ENCODE data around the gene ABCC5.

The ABCC5 gene

DNA sequence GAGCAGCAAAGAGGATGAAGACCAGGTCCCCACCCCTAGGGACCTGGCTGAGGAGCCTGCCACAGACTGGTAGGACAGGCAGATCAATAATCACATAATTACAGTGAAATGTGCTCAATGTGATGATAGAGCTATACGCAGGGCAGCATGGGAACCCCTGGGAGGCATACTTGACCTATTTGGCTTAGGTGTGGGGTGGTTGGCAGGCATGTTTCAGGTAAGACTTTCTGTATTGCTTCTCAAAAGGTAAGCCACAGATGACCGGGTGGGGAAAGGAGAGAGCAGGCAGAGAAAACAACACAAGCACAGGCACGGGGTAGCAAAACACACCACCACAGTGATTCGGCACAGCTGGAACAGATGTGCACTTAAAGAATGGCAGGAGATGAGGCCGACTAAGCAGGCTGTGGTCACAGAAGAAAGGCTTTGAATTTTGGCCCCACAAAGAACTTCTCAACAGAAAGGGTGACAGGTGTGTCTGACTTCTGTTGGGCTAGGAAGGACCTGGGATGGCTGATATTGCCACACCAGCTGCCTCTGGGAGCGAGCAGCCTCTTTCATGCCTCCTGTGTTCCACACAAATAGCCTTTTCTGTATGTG lies 64.1 kb downstream of the ABCC5 start:
- 90% methylated on average over 6 of the region's 6 CpGs for WGBS, 2 experiments
- Histone ChIP-seq H3K27me3 (ENCODE audit: control insufficient read depth, insufficient read depth, low read length, poor library complexity, severe bottlenecking) (no peaks in the 10 kb centered on the region), H3K4me1 (ENCODE audit: control insufficient read depth, insufficient read depth, low read length) (no peaks in the 10 kb centered on the region), H3K27ac (ENCODE audit: insufficient read depth, low read depth, low read length, poor library complexity, severe bottlenecking) (no peak overlapping the region), H3K4me3 (ENCODE audit: insufficient read depth, low read depth, low read length) (no peak overlapping the region), H3K36me3 (ENCODE audit: control insufficient read depth, insufficient read depth, low read length) (peaks cover 10% of the 10 kb centered on the region), H3K9me3 (ENCODE audit: control insufficient read depth, low read length) (no peaks in the 10 kb centered on the region)

DNA sequence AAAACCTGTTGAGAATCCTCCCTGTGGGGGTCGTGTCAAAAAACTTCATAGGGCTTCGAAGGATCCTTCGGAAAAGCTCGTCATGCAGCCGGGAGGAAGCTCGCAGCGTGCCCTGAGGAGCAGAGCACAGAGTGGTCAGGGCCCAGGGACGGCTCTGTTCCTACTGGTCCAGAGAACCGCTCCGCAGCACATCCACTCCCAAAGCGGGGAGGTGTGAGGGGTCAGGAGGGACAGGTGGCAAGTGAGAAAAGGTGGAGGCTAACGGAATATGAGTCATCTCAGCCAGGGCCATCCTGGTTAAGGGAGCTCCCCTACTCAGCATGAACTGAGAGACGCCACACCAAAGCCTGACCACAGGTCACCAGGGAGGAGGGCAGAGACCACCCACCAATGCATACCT lies 66.2 kb downstream of the ABCC5 start:
- no peak overlapping the region for H3K27ac ChIP-seq (ENCODE audit: insufficient read depth, low read depth, low read length, poor library complexity, severe bottlenecking)
- no peaks in the 10 kb centered on the region for H3K27me3 ChIP-seq (ENCODE audit: control insufficient read depth, insufficient read depth, low read length, poor library complexity, severe bottlenecking)
- no peaks in the 10 kb centered on the region for H3K9me3 ChIP-seq (ENCODE audit: control insufficient read depth, low read length)
- no peaks in the 10 kb centered on the region for H3K4me1 ChIP-seq (ENCODE audit: control insufficient read depth, insufficient read depth, low read length)
- WGBS, 2 experiments, result 86 to 89% methylated on average over 13 of the region's 13 CpGs
- no peak overlapping the region for H3K4me3 ChIP-seq (ENCODE audit: insufficient read depth, low read depth, low read length)
- peaks cover 10% of the 10 kb centered on the region for H3K36me3 ChIP-seq (ENCODE audit: control insufficient read depth, insufficient read depth, low read length)

DNA sequence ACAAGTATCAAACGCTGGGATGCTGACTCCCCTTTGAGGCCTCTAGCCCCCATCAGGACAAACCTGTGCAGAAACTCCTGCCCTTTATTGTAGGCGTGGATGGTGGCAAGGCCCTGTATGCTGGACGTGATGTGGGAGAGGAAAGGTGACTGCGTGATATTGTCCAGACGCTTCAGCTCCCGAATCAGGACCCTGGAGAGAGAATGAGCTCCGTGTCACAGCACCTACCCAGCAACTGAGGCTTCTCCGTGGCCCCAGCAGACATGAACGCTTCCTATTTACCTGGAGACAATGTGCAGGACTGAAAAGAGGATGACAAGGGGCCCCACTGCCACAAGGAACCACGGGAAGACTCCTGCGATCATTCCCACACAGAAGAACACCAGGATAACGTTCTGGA lies 68.0 kb downstream of the ABCC5 start:
- Histone ChIP-seq H3K36me3 (ENCODE audit: control insufficient read depth, insufficient read depth, low read length) (peaks cover 22% of the 10 kb centered on the region), H3K4me1 (ENCODE audit: control insufficient read depth, insufficient read depth, low read length) (no peaks in the 10 kb centered on the region), H3K27me3 (ENCODE audit: control insufficient read depth, insufficient read depth, low read length, poor library complexity, severe bottlenecking) (no peaks in the 10 kb centered on the region), H3K4me3 (ENCODE audit: insufficient read depth, low read depth, low read length) (no peak overlapping the region), H3K9me3 (ENCODE audit: control insufficient read depth, low read length) (no peaks in the 10 kb centered on the region), H3K27ac (ENCODE audit: insufficient read depth, low read depth, low read length, poor library complexity, severe bottlenecking) (no peak overlapping the region)
- 93 to 95% methylated on average over 12 of the region's 12 CpGs for WGBS, 2 experiments

DNA sequence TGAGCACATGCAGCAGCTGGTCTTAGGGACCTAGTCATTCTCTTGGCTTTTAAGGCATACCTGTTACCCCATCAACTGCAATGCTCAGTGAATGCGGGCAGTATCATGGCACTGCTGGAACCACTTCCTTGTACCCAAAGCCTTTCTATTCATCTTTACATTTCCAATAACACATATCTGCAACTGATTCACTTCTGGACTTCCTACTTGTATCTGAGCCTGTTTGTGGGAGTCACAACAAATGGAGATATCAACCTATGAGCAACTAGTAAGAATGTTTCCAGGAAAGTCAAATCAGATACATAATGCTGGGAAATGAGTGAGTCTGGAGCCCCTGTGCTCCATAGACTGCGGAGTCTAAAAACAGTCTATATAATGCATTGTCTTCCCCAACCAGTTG lies 71.6 kb downstream of the ABCC5 start:
- WGBS, 2 experiments, result 93 to 96% methylated on average over 2 of the region's 2 CpGs

DNA sequence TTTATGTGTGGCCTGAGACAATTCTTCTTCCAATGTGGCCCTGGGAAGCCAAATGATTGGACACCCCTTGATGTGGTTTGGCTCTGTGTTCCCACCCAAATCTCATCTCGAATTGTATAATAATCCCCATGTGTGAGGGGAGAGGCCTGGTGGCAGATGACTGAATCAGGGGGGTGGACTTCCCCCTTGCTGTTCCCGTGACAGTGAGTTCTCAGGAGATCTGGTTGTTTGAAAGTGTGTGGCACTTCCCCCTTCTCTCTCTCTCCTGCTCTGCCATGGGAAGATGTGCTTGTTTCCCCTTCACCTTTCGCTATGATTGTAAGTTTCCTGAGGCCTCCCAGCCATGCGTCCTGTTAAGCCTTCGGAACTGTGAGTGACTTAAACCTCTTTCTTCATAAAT lies 72.9 kb downstream of the ABCC5 start:
- H3K36me3 ChIP-seq (ENCODE audit: control insufficient read depth, insufficient read depth, low read length), result peaks cover 30% of the 10 kb centered on the region

More for the DNA sequence above, 71.6 kb downstream of the ABCC5 start:
- Histone ChIP-seq H3K4me3 (ENCODE audit: insufficient read depth, low read depth, low read length) (no peak overlapping the region), H3K9me3 (ENCODE audit: control insufficient read depth, low read length) (no peaks in the 10 kb centered on the region), H3K27ac (ENCODE audit: insufficient read depth, low read depth, low read length, poor library complexity, severe bottlenecking) (no peak overlapping the region), H3K4me1 (ENCODE audit: control insufficient read depth, insufficient read depth, low read length) (no peaks in the 10 kb centered on the region), H3K27me3 (ENCODE audit: control insufficient read depth, insufficient read depth, low read length, poor library complexity, severe bottlenecking) (no peaks in the 10 kb centered on the region), H3K36me3 (ENCODE audit: control insufficient read depth, insufficient read depth, low read length) (peaks cover 31% of the 10 kb centered on the region)

DNA sequence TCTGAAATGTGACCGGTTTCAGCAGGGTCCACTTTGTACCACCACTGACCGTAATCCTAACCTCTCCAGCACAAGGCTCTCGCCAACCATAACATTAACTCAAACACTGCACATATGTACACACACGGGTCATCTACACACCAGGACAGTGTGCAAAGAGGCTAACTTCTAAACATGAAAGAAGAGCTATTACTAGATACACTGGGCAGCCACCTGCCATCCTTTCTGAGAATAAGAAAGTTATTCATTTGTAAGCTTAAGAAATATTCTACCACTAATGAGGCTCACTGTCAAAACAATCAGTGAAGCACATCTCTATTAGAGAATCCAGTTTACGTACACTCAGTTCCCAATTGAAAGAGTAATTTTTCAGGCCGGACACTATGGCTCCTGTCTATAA lies 73.9 kb downstream of the ABCC5 start:
- WGBS, 2 experiments, result 92 to 96% methylated on average over 6 of the region's 6 CpGs
- no peak overlapping the region for H3K27ac ChIP-seq (ENCODE audit: insufficient read depth, low read depth, low read length, poor library complexity, severe bottlenecking)
- H3K36me3 ChIP-seq (ENCODE audit: control insufficient read depth, insufficient read depth, low read length), result peaks cover 30% of the 10 kb centered on the region

More for the DNA sequence above, 72.9 kb downstream of the ABCC5 start:
- no peaks in the 10 kb centered on the region for H3K4me1 ChIP-seq (ENCODE audit: control insufficient read depth, insufficient read depth, low read length)
- no peak overlapping the region for H3K27ac ChIP-seq (ENCODE audit: insufficient read depth, low read depth, low read length, poor library complexity, severe bottlenecking)
- no peaks in the 10 kb centered on the region for H3K27me3 ChIP-seq (ENCODE audit: control insufficient read depth, insufficient read depth, low read length, poor library complexity, severe bottlenecking)
- WGBS, 2 experiments, result 92 to 99% methylated on average over 4 to 5 of the region's 5 CpGs
- H3K4me3 ChIP-seq (ENCODE audit: insufficient read depth, low read depth, low read length), result no peak overlapping the region
- H3K9me3 ChIP-seq (ENCODE audit: control insufficient read depth, low read length), result no peaks in the 10 kb centered on the region

DNA sequence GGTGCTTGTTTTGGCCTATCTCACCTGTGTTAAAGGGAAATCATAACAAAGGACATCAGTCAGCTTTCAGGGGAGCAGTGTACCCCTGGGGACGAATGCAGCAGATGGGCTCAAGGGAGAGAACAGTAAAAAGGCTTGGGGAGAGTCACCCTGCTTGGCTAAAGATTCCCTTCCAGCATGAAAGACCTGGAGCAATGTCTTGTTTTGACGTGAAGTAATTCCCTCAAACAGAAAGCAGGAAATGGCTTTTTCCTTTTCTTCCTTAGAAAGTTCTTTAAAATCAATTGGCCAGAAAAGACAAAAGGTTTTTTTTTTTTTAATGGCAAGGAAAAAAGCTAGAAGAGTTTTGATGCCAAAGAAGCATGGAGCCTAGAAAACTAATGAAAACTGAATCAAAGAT lies 76.5 kb downstream of the ABCC5 start:
- 87 to 90% methylated on average over 2 of the region's 2 CpGs for WGBS, 2 experiments

More for the DNA sequence above, 73.9 kb downstream of the ABCC5 start:
- Histone ChIP-seq H3K27me3 (ENCODE audit: control insufficient read depth, insufficient read depth, low read length, poor library complexity, severe bottlenecking) (no peaks in the 10 kb centered on the region), H3K4me3 (ENCODE audit: insufficient read depth, low read depth, low read length) (no peak overlapping the region), H3K9me3 (ENCODE audit: control insufficient read depth, low read length) (no peaks in the 10 kb centered on the region), H3K4me1 (ENCODE audit: control insufficient read depth, insufficient read depth, low read length) (no peaks in the 10 kb centered on the region)

DNA sequence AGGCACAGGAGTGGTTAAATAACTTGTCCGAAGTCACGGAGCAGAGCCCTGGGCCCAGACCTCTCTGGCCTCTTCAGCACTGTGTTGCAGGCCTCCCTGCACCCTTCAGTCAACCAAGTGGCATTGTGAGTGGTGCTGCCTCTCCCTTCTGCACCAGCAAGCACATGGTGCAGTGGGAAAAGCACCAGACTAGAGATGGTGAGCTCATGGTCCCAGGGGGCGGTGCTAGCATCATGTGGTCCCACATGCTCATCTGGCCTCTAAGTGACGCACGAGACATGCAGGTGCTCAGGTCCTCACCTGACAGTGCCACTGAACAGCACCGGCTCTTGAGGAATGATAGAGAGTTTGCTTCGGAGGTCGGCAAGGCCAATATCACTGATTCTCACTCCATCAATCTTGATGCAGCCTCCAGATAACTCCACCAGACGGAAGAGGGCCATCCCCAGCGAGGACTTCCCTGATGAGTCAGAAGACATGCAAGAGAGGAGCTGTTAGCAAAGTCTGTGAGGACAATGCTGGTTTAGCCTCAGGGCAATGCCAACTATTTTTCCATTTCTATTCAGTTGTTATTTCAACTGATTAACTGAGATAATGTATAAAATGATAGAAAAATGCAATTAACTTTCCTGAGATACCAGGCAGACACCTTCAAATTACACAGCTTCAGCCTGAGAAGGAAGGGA lies 79.9 kb downstream of the ABCC5 start:
- H3K27ac ChIP-seq (ENCODE audit: insufficient read depth, low read depth, low read length, poor library complexity, severe bottlenecking), result no peak overlapping the region
- 94 to 96% methylated on average over 10 of the region's 10 CpGs for WGBS, 2 experiments
- no peaks in the 10 kb centered on the region for H3K4me1 ChIP-seq (ENCODE audit: control insufficient read depth, insufficient read depth, low read length)
- no peaks in the 10 kb centered on the region for H3K27me3 ChIP-seq (ENCODE audit: control insufficient read depth, insufficient read depth, low read length, poor library complexity, severe bottlenecking)
- peaks cover 17% of the 10 kb centered on the region for H3K36me3 ChIP-seq (ENCODE audit: control insufficient read depth, insufficient read depth, low read length)
- no peaks in the 10 kb centered on the region for H3K9me3 ChIP-seq (ENCODE audit: control insufficient read depth, low read length)
- no peak overlapping the region for H3K4me3 ChIP-seq (ENCODE audit: insufficient read depth, low read depth, low read length)

More for the DNA sequence above, 76.5 kb downstream of the ABCC5 start:
- no peaks in the 10 kb centered on the region for H3K9me3 ChIP-seq (ENCODE audit: control insufficient read depth, low read length)
- no peaks in the 10 kb centered on the region for H3K27me3 ChIP-seq (ENCODE audit: control insufficient read depth, insufficient read depth, low read length, poor library complexity, severe bottlenecking)
- H3K27ac ChIP-seq (ENCODE audit: insufficient read depth, low read depth, low read length, poor library complexity, severe bottlenecking), result no peak overlapping the region
- H3K4me3 ChIP-seq (ENCODE audit: insufficient read depth, low read depth, low read length), result no peak overlapping the region
- no peaks in the 10 kb centered on the region for H3K4me1 ChIP-seq (ENCODE audit: control insufficient read depth, insufficient read depth, low read length)
- peaks cover 33% of the 10 kb centered on the region for H3K36me3 ChIP-seq (ENCODE audit: control insufficient read depth, insufficient read depth, low read length)

DNA sequence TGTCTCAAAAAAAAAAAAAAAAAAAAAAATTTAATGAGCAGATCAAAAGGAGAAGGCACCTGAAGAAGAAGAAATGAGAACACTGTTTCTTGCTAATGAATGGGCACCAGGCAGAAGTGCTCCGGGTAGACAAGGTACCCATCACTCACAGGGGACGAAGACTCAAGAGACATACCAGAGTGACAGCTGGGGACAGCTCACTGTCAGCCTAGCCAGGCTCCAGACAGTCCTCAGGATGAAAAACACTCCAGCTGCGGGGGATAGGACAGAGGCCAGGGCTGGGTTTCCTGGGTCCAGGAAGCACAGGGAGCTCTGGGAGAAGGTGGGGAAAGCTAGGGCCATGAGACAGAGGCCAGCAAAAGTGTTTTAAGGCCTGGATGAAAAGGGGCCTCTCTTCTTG lies 84.5 kb downstream of the ABCC5 start:
- WGBS, 2 experiments, result 85 to 89% methylated on average over 3 of the region's 3 CpGs
- H3K4me1 ChIP-seq (ENCODE audit: control insufficient read depth, insufficient read depth, low read length), result no peaks in the 10 kb centered on the region
- H3K27me3 ChIP-seq (ENCODE audit: control insufficient read depth, insufficient read depth, low read length, poor library complexity, severe bottlenecking), result no peaks in the 10 kb centered on the region
- H3K27ac ChIP-seq (ENCODE audit: insufficient read depth, low read depth, low read length, poor library complexity, severe bottlenecking), result no peak overlapping the region
- H3K36me3 ChIP-seq (ENCODE audit: control insufficient read depth, insufficient read depth, low read length), result peaks cover 6% of the 10 kb centered on the region
- H3K9me3 ChIP-seq (ENCODE audit: control insufficient read depth, low read length), result no peaks in the 10 kb centered on the region
- no peak overlapping the region for H3K4me3 ChIP-seq (ENCODE audit: insufficient read depth, low read depth, low read length)

DNA sequence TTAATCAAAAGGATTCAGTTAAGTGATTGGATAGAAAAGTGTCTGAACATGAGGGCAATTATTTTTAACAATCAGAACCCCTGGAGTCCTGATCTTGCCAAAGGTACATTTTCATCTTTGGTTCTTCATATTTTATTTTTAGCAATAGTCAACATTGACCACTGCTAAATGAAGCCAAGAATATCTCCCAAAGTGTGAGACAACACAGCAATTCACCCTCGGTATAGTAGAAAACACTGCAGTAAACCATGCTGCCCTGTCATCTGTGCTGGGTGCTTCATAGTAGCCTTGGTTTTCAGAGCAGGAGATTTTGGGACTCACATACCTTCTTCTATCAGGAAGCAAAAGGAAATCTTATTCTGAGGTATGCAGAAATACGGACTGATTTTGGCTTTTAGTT lies 85.8 kb downstream of the ABCC5 start:
- WGBS, 2 experiments, result 93 to 94% methylated on average over 2 of the region's 2 CpGs
- Histone ChIP-seq H3K9me3 (ENCODE audit: control insufficient read depth, low read length) (no peaks in the 10 kb centered on the region), H3K4me1 (ENCODE audit: control insufficient read depth, insufficient read depth, low read length) (no peaks in the 10 kb centered on the region), H3K27ac (ENCODE audit: insufficient read depth, low read depth, low read length, poor library complexity, severe bottlenecking) (no peak overlapping the region), H3K36me3 (ENCODE audit: control insufficient read depth, insufficient read depth, low read length) (peaks cover 5% of the 10 kb centered on the region), H3K27me3 (ENCODE audit: control insufficient read depth, insufficient read depth, low read length, poor library complexity, severe bottlenecking) (no peaks in the 10 kb centered on the region), H3K4me3 (ENCODE audit: insufficient read depth, low read depth, low read length) (no peak overlapping the region)
